ENCODE results near the gene SLC7A5.
A peak's percentile ranks its signal among the peaks of the same experiment; 100 is the strongest.
"Not testable (repeated sequence)": the region's sequence is repeated elsewhere in the genome, so short reads cannot be mapped to it uniquely, and the experiment has no call there.

Gene SLC7A5

GRCh38 chr16:87789437-87790291, 79.6 kb downstream of the SLC7A5 start:
- peak in 1 of 3 experiments; percentile 3 for DNase-seq

DNA sequence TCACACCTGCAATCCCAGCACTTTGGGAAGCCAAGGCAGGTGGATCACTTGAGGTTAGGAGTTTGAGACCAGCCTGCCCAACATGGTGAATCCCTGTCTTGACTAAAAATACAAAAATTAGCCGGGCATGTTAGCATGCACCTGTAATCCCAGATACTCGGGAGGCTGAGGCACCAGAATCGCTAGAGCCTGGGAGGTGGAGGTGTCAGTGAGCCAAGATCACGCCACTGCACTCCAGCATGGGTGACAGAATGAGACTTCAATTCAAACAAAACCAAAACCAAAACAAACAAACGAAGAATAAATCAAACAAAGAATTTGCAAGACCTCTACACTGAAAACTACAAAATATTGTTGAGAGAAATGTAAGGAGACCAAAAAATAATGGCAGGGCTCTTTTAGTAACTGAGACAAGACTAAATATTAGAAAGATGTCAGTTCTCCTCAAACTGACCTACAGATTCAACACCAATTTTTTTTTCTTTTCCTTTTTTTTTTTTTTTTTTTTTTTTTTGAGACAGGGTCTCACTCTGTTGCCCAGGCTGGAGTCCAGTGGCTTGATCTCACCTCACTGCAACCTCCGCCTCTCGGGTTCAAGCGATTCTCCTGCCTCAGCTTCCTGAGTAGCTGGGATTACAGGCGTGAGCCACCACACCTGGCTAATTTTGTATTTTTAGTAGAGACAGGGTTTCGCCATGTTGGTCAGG, 80.4 kb downstream of the SLC7A5 start:
- not testable (repeated sequence) for DNase-seq

GRCh38 chr16:87787451-87788091, 81.7 kb downstream of the SLC7A5 start:
- DNase-seq: not testable (repeated sequence)

DNA sequence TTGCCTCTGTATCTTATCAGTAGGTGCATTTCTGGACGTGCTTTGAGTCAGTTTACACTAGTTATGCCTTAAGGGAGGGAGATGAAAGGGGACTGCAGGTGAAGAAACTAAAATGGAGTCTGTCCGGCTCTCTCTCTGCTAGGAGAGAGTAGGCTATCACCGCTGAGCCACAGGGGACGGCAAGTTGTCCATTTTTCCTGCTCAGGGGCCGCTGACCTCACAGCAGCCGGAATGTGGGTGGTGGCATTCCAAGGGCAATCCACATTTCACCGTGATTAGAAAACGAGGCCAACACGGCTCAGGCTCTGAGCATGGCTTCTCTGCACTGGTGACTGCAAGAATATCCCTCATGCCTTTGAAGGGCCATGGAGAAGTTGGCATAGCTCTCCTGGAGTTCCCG, 84.5 kb downstream of the SLC7A5 start:
- DNase-seq: no peak

DNA sequence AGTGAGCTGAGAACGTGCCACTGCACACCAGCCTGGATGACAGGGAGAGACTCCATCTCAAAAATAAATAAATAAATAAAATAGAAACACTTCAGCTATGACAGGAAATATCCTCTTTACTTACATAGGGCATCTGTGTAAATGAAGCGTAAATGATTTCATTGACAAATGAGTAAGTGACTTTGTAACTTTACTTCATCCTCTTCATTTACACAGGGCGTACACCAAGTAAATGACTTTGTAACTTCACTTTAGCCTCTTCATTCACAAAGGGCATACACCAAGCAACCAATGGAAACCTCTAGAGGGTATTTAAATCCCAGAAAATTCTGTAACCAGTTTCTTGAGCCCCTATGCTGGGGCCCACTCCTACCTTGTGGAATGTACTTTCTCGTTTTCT, 87.3 kb downstream of the SLC7A5 start:
- peak in 1 of 3 experiments; percentile 1 for DNase-seq

DNA sequence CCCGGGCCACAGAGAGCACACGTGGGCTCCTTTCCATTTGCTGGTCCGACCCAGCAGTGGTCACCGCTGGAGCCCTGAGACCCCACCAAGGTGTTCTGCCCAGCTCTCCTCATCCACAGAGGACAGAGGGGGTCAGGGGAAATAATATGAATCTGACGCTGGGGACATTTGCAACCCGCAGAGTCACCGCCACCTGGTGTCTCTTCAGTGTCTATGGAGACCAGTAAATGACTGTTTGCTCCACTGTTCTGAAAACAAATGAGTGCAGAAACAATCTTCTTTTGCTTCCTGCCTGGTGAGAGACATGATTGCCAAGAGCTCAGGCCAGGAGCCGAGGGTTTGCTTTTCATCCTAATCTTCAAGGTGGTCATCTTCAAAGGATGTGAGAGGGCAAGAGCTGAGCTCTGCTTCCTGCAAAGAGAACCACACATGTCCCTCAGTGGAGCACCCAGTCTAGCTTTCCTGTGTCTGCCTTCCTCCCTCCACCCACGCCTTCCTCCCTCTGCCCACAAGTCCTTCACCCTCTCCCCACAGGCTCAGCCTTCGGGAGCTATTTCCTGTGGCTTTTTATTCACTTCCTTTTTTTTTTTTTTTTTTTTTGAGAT, 88.8 kb downstream of the SLC7A5 start:
- peak in 2 of 3 experiments; percentile 81 to 87 for DNase-seq

Data from NCI-H1417 (cell line).